Neuronal stem cell (in vitro differentiated cells): ENCODE data around the gene GCC2.
"Not testable (repeated sequence)": the region's sequence is repeated elsewhere in the genome, so short reads cannot be mapped to it uniquely, and the experiment has no call there.

Experiments
- DNase-seq: peaks from one replicate; pipeline ENCODE4 v3.0.0-alpha.2; 2013; ENCODE audit warnings: low spot score
- H2AFZ ChIP-seq: one replicate; pipeline ENCODE4 v1.6.1; 2013; ENCODE audit warnings: mild to moderate bottlenecking, low read length, inconsistent platforms
- H2AK5ac ChIP-seq: 2 replicates; pipeline ENCODE4 v1.6.1; 2013; ENCODE audit warnings: low read depth, mild to moderate bottlenecking, inconsistent platforms, low read length, moderate library complexity, mixed read lengths
- H2BK120ac ChIP-seq: 2 replicates; pipeline ENCODE4 v1.6.1; 2013; ENCODE audit warnings: low read depth, mild to moderate bottlenecking, inconsistent platforms, low read length, moderate library complexity, mixed read lengths
- H2BK12ac ChIP-seq: one replicate; pipeline ENCODE4 v1.6.1; 2013; ENCODE audit warnings: low read length, inconsistent platforms
- H2BK15ac ChIP-seq: 2 replicates; pipeline ENCODE4 v1.6.1; 2013; ENCODE audit warnings: mild to moderate bottlenecking, low read length, inconsistent platforms, mixed read lengths
- H2BK5ac ChIP-seq: one replicate; pipeline ENCODE4 v1.6.1; 2013; ENCODE audit warnings: inconsistent platforms, mild to moderate bottlenecking, low read length, moderate library complexity
- H3K14ac ChIP-seq: one replicate; pipeline ENCODE4 v1.6.1; 2013; ENCODE audit warnings: low read length, inconsistent platforms
- H3K18ac ChIP-seq: 2 replicates; pipeline ENCODE4 v1.6.1; 2013; ENCODE audit warnings: low read length, inconsistent platforms
- H3K23ac ChIP-seq: 2 replicates; pipeline ENCODE4 v1.6.1; 2013; ENCODE audit warnings: low read depth, mild to moderate bottlenecking, mixed read lengths, low read length, inconsistent platforms; ENCODE audit not compliant: poor library complexity
- H3K27ac ChIP-seq: replicated peaks from 3 replicates; pipeline ENCODE4 v1.5.1; 2013; ENCODE audit warnings: low read length, inconsistent platforms
- H3K27me3 ChIP-seq, 3 experiments: 2 replicates each; pipeline ENCODE4 v1.6.1; 2013; ENCODE audit warnings: low read length in 3 of 3, mild to moderate bottlenecking in 2 of 3, inconsistent platforms in 1 of 3, low read depth in 1 of 3, mixed read lengths in 1 of 3, moderate library complexity in 1 of 3; ENCODE audit not compliant: control insufficient read depth in 3 of 3, insufficient read depth in 3 of 3
- H3K36me3 ChIP-seq, 2 donors: replicated peaks in 1 of 2; 2 replicates each; pipeline ENCODE4 v1.6.1; 2013; ENCODE audit warnings: low read length in 2 of 2; ENCODE audit not compliant: control insufficient read depth in 2 of 2, insufficient read depth in 2 of 2
- H3K4ac ChIP-seq: 2 replicates; pipeline ENCODE4 v1.6.1; 2013; ENCODE audit warnings: inconsistent platforms, mild to moderate bottlenecking, low read length, moderate library complexity
- H3K4me1 ChIP-seq, 2 donors: 1 replicate in 1 of 2; 2 replicates in 1 of 2; pipeline ENCODE4 v1.6.1; 2013; ENCODE audit warnings: low read length in 2 of 2, low read depth in 1 of 2; ENCODE audit not compliant: control insufficient read depth in 2 of 2, insufficient read depth in 1 of 2
- H3K4me2 ChIP-seq: one replicate; pipeline ENCODE4 v1.6.1; 2013; ENCODE audit warnings: mild to moderate bottlenecking, low read length, inconsistent platforms; ENCODE audit not compliant: insufficient read depth, poor library complexity, severe bottlenecking
- H3K4me3 ChIP-seq, 2 donors: 2 replicates each; pipeline ENCODE4 v1.5.1; 2013; ENCODE audit warnings: low read length in 2 of 2, mild to moderate bottlenecking in 2 of 2, inconsistent platforms in 1 of 2, moderate library complexity in 1 of 2
- H3K79me1 ChIP-seq: one replicate; pipeline ENCODE4 v1.6.1; 2013; ENCODE audit warnings: low read depth, mild to moderate bottlenecking, inconsistent platforms, low read length, moderate library complexity
- H3K9ac ChIP-seq: one replicate; pipeline ENCODE4 v1.6.1; 2013; ENCODE audit warnings: mild to moderate bottlenecking, low read depth, low read length, inconsistent platforms; ENCODE audit not compliant: poor library complexity
- H3K9me3 ChIP-seq, 2 donors: replicated peaks in 1 of 2; 2 replicates each; pipeline versions ENCODE3 to v1.6.1; 2013; ENCODE audit warnings: low read length in 2 of 2, mild to moderate bottlenecking in 2 of 2, inconsistent platforms in 1 of 2, low read depth in 1 of 2, mixed read lengths in 1 of 2, moderate library complexity in 1 of 2; ENCODE audit not compliant: control insufficient read depth in 2 of 2, insufficient read depth in 1 of 2
- H4K8ac ChIP-seq: one replicate; pipeline ENCODE4 v1.6.1; 2013; ENCODE audit warnings: low read depth, mild to moderate bottlenecking, inconsistent platforms, low read length, moderate library complexity
- H4K91ac ChIP-seq: one replicate; pipeline ENCODE4 v1.6.1; 2013; ENCODE audit warnings: low read length, low read depth, mild to moderate bottlenecking, inconsistent platforms; ENCODE audit not compliant: poor library complexity
- WGBS, 2 donors: extraction: QIAGEN DNeasy Blood & Tissue Kit; methylation state at CpG; one replicate each; pipeline ENCODE4 v1.1.7; 2013; ENCODE audit warnings: missing lambda C conversion rate in 2 of 2, mixed read lengths in 1 of 2; ENCODE audit not compliant: insufficient read length in 2 of 2, insufficient replicate concordance in 1 of 2; ENCODE audit errors: extremely low coverage in 2 of 2; 5-methylcytosine and 5-hydroxymethylcytosine counted together

The GCC2 gene

DNA sequence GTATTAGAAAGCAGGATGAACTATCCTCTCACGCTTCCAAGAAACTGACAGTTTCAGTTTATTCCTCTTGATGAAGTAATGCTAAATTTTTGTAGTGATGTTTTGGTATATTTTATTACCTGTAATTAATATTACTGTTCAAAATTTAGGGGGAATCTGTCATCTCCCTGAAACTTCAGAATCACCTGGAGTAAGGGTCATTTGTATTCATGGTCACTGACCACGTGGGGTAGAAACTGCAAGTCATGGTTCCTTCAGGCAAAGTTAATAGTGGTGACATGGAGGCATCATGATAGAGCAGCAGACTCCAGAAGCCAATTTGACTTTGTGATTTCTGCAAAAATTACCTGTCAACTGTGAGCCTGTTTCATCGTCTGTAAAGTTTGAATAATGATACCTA lies 47.2 kb downstream of the GCC2 start:
- not testable (repeated sequence) for DNase-seq, H3K4ac ChIP-seq, H2AK5ac ChIP-seq, H2BK5ac ChIP-seq, H3K27ac ChIP-seq, H2BK12ac ChIP-seq, H2AFZ ChIP-seq, H3K18ac ChIP-seq, H2BK15ac ChIP-seq, H3K14ac ChIP-seq, H4K8ac ChIP-seq, H3K79me1 ChIP-seq, H3K4me2 ChIP-seq, H3K27me3 ChIP-seq, H3K4me1 ChIP-seq, H4K91ac ChIP-seq, H3K9me3 ChIP-seq, H3K9ac ChIP-seq, H3K23ac ChIP-seq, H2BK120ac ChIP-seq, H3K4me3 ChIP-seq
- WGBS, 2 donors, result no CpG with 5 or more reads among the region's 3 CpGs
- H3K36me3 ChIP-seq, result peaks cover 0 to 40% of the 10 kb centered on the region in 2 donors

DNA sequence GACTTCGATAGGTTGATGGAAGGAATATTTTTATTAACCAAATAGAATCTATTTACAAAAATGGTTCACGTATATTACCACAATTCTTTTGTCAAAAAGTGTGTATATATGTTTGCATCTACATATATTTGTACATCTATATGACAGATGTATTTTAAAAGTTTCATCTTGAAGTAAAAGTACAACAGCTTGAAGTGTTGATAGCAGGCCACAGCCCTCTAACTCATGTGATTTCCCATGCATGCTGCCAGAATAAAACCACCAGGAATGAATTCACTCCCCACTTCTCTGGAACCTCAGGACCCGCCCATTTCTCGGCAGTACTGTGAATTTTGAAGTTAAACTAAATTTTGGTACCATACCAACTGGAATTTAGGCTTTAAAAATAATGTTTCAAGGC lies 58.6 kb downstream of the GCC2 start:
- not testable (repeated sequence) for H4K8ac ChIP-seq, H3K79me1 ChIP-seq, H2BK120ac ChIP-seq, H3K9me3 ChIP-seq, H3K27ac ChIP-seq, H2AK5ac ChIP-seq, H3K4me2 ChIP-seq, H3K4me3 ChIP-seq, H2AFZ ChIP-seq, H3K9ac ChIP-seq, H3K4ac ChIP-seq, H2BK12ac ChIP-seq, H4K91ac ChIP-seq, H2BK5ac ChIP-seq, H3K27me3 ChIP-seq, H3K18ac ChIP-seq, H3K23ac ChIP-seq, H3K4me1 ChIP-seq, H3K14ac ChIP-seq, DNase-seq, H2BK15ac ChIP-seq
- H3K36me3 ChIP-seq, result peaks cover 2 to 23% of the 10 kb centered on the region in 2 donors
- no CpG with 5 or more reads among the region's 4 CpGs for WGBS, 2 donors

DNA sequence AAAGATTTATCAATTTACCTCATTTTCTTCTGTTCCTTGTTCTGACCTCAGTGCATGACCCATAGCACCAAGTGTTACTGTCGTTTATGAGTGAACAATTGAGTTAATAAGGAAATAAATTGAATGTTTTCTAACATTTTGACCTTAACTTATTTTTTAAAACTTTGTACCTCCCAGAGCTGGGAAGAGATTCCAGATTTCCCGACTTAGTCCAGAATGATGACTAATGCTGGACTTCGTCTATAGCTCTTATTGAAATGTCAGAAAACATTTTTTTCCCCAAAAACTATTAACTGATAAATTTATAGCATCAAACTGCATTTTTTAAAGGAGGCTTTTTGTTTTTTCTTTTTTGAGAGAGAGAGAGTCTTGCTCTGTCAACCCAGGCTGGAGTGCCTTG lies 63.4 kb downstream of the GCC2 start:
- not testable (repeated sequence) for H3K9ac ChIP-seq, H3K4ac ChIP-seq, H3K27me3 ChIP-seq, H3K79me1 ChIP-seq, H2BK12ac ChIP-seq, H3K4me3 ChIP-seq, H3K27ac ChIP-seq, H3K23ac ChIP-seq, H2BK5ac ChIP-seq, H3K36me3 ChIP-seq, H4K91ac ChIP-seq, H2BK120ac ChIP-seq, H3K18ac ChIP-seq, H2AFZ ChIP-seq, H2AK5ac ChIP-seq, DNase-seq, H3K4me1 ChIP-seq, H3K9me3 ChIP-seq, H3K4me2 ChIP-seq, H4K8ac ChIP-seq, H2BK15ac ChIP-seq, H3K14ac ChIP-seq
- WGBS, 2 donors, result no CpG with 5 or more reads among the region's 3 CpGs

DNA sequence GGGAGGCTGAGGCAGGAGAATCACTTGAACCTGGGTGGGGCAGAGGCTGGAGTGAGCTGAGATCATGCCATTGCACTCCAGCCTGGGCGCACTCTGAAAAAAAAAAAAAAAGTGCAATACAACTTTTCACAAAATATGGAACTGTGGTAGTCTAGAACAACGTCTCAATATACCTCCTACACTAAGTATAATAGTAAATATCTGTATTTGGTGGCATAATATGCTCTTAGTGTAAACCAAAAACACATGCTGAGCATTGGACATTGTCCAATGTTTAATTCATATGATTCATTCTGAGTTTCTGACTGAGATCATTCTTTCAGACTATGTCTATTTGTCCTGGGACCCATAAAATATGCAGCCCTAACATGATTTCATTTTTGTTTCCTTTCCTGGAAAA lies 65.5 kb downstream of the GCC2 start:
- H4K91ac ChIP-seq, H3K27me3 ChIP-seq, H3K4me1 ChIP-seq, H3K79me1 ChIP-seq, H2AFZ ChIP-seq, H3K14ac ChIP-seq, H3K4me3 ChIP-seq, H3K9me3 ChIP-seq, H3K27ac ChIP-seq, H4K8ac ChIP-seq, DNase-seq, H3K36me3 ChIP-seq, H3K4ac ChIP-seq, H3K23ac ChIP-seq, H3K4me2 ChIP-seq, H2BK15ac ChIP-seq, H2BK12ac ChIP-seq, H2AK5ac ChIP-seq, H3K18ac ChIP-seq, H2BK5ac ChIP-seq, H2BK120ac ChIP-seq, H3K9ac ChIP-seq: not testable (repeated sequence)
- no CpG with 5 or more reads among the region's 2 CpGs for WGBS, 2 donors
